ENCODE measurements around the gene MTUS2.

Gene MTUS2

GRCh38 chr13:29434217-29434945, 614.2 kb downstream of the MTUS2 start:
- Histone ChIP-seq H3K9me3 (ENCODE audit: insufficient read depth, low read depth, low read length) (no peaks in the 10 kb centered on the region), H4K20me1 (ENCODE audit: insufficient read depth, low read length, poor library complexity, severe bottlenecking) (no peaks in the 10 kb centered on the region), H3K36me3 (ENCODE audit: insufficient read depth, low read length) (no peaks in the 10 kb centered on the region), H3K79me2 (ENCODE audit: insufficient read depth, low read length) (no peaks in the 10 kb centered on the region), H3F3A (ENCODE audit: low read depth) (no peaks in the 10 kb centered on the region), H3K27me3 (ENCODE audit: insufficient read depth, low read length, poor library complexity, severe bottlenecking) (no peaks in the 10 kb centered on the region), H3K9ac (ENCODE audit: low read depth, low read length, poor library complexity, severe bottlenecking) (no peak overlapping the region), H3K9me2 (replicated peaks; ENCODE audit: low read depth, low read length) (no peaks in the 10 kb centered on the region), H3K4me3 (ENCODE audit: low read length, poor library complexity, severe bottlenecking) (no peak overlapping the region), H3K4me1 (ENCODE audit: insufficient read depth, low read length, poor library complexity, severe bottlenecking) (no peaks in the 10 kb centered on the region), H3K4me2 (ENCODE audit: low read depth, low read length, poor library complexity, severe bottlenecking) (no peak overlapping the region), H2AFZ (ENCODE audit: low read length) (no peak overlapping the region)
- TF ChIP-seq EZH2phosphoT487 (IDR thresholded peaks at IDR 0.05; ENCODE audit: borderline replicate concordance) = no peak
- TF ChIP-seq CTCF (conservative IDR thresholded peaks at IDR 0.05; ENCODE audit: low read length) = no peak

- Histone ChIP-seq H3K79me2 (ENCODE audit: insufficient read depth, low read length) (no peaks in the 10 kb centered on the region), H3K4me3 (ENCODE audit: low read length, poor library complexity, severe bottlenecking) (no peak overlapping the region), H3K36me3 (ENCODE audit: insufficient read depth, low read length) (no peaks in the 10 kb centered on the region), H3F3A (ENCODE audit: low read depth) (no peaks in the 10 kb centered on the region), H3K4me1 (ENCODE audit: insufficient read depth, low read length, poor library complexity, severe bottlenecking) (no peaks in the 10 kb centered on the region), H3K9me2 (replicated peaks; ENCODE audit: low read depth, low read length) (no peaks in the 10 kb centered on the region), H2AFZ (ENCODE audit: low read length) (no peak overlapping the region), H4K20me1 (ENCODE audit: insufficient read depth, low read length, poor library complexity, severe bottlenecking) (no peaks in the 10 kb centered on the region), H3K9me3 (ENCODE audit: insufficient read depth, low read depth, low read length) (no peaks in the 10 kb centered on the region), H3K9ac (ENCODE audit: low read depth, low read length, poor library complexity, severe bottlenecking) (no peak overlapping the region), H3K27me3 (ENCODE audit: insufficient read depth, low read length, poor library complexity, severe bottlenecking) (no peaks in the 10 kb centered on the region), H3K4me2 (ENCODE audit: low read depth, low read length, poor library complexity, severe bottlenecking) (no peak overlapping the region)
- no peak for TF ChIP-seq CTCF (conservative IDR thresholded peaks at IDR 0.05; ENCODE audit: low read length)
- TF ChIP-seq EZH2phosphoT487 (IDR thresholded peaks at IDR 0.05; ENCODE audit: borderline replicate concordance) = no peak
Observed at GRCh38 chr13:29435125-29435911, 615.2 kb downstream of the MTUS2 start.

GRCh38 chr13:29436291-29436690, 616.2 kb downstream of the MTUS2 start:
- Histone ChIP-seq H2AFZ (ENCODE audit: low read length) (no peak overlapping the region), H3K4me1 (ENCODE audit: insufficient read depth, low read length, poor library complexity, severe bottlenecking) (no peaks in the 10 kb centered on the region), H3K36me3 (ENCODE audit: insufficient read depth, low read length) (no peaks in the 10 kb centered on the region), H3K79me2 (ENCODE audit: insufficient read depth, low read length) (no peaks in the 10 kb centered on the region), H3K9ac (ENCODE audit: low read depth, low read length, poor library complexity, severe bottlenecking) (no peak overlapping the region), H4K20me1 (ENCODE audit: insufficient read depth, low read length, poor library complexity, severe bottlenecking) (no peaks in the 10 kb centered on the region), H3K4me2 (ENCODE audit: low read depth, low read length, poor library complexity, severe bottlenecking) (no peak overlapping the region), H3K27me3 (ENCODE audit: insufficient read depth, low read length, poor library complexity, severe bottlenecking) (no peaks in the 10 kb centered on the region), H3F3A (ENCODE audit: low read depth) (no peaks in the 10 kb centered on the region), H3K9me2 (replicated peaks; ENCODE audit: low read depth, low read length) (no peaks in the 10 kb centered on the region), H3K4me3 (ENCODE audit: low read length, poor library complexity, severe bottlenecking) (no peak overlapping the region), H3K9me3 (ENCODE audit: insufficient read depth, low read depth, low read length) (no peaks in the 10 kb centered on the region)
- no peak for TF ChIP-seq CTCF (conservative IDR thresholded peaks at IDR 0.05; ENCODE audit: low read length)
- TF ChIP-seq EZH2phosphoT487 (IDR thresholded peaks at IDR 0.05; ENCODE audit: borderline replicate concordance) = no peak
